CD4-positive, alpha-beta T cell treated with Interleukin-6 for 4 hours (primary cell): ENCODE results near the gene DDX53.

ENCODE experiments used
- DNase-seq: peaks from one replicate; pipeline ENCODE4 v3.0.0-alpha.2; 2020; ENCODE audit warnings: mixed read lengths

Gene DDX53

GRCh38 chrX:22999696-23000223 is at the start of gene DDX53:
Gene DDX53 (plus strand): TSS chrX:22999960. CDS start chrX:23000058, 98 bp downstream.
- no peak for DNase-seq

DNA sequence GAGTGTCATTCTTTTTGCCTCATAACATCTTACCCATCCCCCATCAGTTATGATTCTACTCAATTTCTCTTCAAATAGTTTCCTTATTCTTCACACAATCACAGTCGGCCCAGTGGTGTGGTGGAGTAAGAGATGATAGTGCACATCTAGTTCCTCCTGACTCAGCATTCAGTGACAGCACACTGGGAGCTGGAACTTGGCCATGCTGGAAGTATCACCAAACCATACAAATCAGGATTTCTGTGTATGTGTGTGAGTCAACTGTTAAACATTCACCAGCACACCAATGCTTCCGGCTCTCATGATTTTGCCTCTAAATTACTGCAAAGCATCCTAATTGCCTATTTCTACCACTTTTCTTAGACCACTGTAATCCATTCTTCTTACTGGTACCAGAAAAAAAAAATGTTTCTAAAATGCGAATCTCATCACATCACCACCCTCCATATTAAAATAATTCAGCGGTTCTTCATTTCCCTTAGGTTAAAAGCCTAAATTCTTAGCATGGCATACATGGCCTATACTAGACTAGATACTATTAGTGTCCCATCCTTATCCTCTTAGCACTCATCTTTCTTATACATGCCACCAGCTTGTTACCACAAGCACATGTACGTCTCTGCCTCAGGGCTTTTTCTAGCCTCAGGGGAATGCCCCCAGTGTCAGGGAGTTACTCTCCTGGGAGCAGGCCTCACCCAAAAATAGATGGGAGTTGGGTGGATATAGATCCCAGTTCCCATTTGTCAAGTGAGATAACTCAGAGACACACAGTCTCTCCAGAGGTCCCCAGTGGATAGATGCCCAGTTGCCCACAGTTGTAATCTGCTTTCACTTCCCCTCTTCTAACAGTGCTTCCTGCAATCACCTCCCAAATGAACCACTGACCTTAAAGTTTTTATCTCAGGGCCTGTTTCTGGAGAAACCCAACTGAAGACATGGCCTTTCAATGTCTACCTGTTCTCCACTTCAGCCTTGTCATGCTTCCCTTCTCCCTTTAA is 49.2 kb upstream of the DDX53 start:
- no peak for DNase-seq

GRCh38 chrX:22952010-22952409 is 47.8 kb upstream of the DDX53 start:
- no peak for DNase-seq

DNA sequence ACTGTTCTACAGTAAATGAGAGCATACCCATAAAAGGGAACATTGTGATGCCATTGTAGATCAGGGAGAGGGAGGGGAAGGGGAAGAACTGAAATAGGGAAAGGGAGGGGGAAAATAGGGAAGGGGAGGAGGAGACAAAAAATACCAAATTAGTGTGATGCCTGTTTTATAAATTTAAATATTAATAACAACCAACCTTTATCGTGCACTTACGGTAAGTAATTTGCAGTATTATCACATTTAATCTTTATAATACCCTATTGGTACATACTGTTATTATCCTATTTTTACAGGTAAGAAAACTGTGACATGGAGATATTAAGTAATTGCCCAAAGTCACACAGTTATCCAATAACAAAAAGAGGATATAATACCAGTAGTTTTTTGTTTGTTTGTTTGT is 41.5 kb upstream of the DDX53 start:
- no peak for DNase-seq

GRCh38 chrX:22959204-22959920 is 40.4 kb upstream of the DDX53 start:
- no peak for DNase-seq

- DNase-seq, result no peak
Measured at GRCh38 chrX:22963196-22963595, 36.6 kb upstream of the DDX53 start.

- no peak for DNase-seq
Measured at GRCh38 chrX:22968494-22968893, 31.3 kb upstream of the DDX53 start.

- DNase-seq, result no peak
Measured at GRCh38 chrX:22969411-22969810, 30.3 kb upstream of the DDX53 start.

DNA sequence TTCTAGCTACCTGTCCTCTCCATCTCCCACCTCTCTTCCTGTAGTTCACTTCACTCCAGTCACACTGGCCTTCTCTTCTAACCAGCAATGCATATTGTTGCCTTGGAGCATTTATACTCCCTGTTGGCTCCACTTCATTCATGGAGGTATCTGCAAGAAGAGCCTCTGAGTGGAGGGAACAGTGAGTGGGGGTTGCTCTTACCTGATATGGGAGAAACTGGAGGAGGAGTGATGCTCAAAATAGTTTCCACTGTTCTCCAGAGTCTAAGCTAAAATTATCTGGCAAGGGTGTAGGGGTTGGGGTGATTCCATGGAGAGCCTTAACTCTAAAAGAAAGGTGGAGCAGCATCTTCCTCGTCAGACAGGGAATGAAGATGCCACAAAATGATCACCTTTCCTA is 28.9 kb upstream of the DDX53 start:
- no peak for DNase-seq

DNA sequence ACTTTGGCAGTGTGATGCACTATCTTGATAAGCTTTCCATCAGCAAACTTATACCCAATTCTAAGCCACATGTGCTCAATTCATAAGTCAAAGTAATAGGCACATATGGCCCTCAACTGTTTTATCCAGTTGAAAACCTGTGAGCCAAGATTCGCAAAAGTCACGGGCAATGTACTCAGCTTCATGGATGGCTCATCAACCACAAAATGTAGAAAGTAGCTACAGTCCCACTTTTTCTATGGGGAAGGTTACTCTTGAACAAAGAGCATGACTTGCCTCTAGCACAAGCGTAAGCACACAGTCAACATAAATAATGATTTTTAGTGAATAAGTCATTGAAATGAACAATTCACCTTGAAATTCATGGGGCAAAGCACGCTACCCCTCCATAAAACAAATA is 25.1 kb upstream of the DDX53 start:
- no peak for DNase-seq

DNA sequence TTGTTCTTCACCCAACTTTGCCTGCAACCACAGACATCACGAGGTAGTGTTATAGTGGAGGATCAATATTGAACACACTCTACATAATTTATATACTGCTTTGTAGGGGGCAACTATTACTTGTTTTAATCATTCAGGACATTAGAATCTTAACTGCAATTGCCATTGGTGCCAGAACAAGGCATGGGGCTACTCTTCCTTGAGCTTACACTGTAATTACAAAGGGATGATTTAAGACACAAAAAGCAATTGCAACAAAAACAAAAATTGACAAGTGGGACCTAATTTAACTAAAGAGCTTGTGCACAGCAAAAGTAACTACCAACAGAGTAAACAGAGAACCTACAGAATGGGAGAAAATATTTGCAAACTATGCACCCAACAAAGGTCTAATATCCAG is 24.0 kb upstream of the DDX53 start:
- no peak for DNase-seq

- DNase-seq, result no peak
Measured at GRCh38 chrX:22985958-22986357, 13.8 kb upstream of the DDX53 start.

DNA sequence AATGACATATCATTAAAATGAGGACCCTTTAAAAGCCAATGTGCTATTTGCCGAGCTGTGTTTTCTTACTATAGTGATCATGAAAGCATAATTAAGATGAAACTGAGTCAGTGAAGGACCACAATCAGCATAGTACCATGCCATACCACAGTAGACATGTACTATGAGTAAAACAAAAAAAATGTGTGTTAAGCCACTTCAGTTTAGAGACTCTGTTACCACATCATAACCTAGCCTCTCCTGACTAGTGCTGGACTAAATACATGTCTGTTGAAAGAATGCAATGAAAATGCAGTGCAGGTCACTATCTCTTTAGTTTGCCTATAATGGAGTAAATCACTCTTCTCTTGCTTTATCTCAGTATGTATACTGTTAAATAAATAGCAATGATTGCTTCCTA is 12.3 kb upstream of the DDX53 start:
- no peak for DNase-seq

- DNase-seq, result no peak
Measured at GRCh38 chrX:23003116-23003515, 3.4 kb downstream of the DDX53 start.

- DNase-seq, result no peak
Measured at GRCh38 chrX:23008431-23009099, 8.8 kb downstream of the DDX53 start.

DNA sequence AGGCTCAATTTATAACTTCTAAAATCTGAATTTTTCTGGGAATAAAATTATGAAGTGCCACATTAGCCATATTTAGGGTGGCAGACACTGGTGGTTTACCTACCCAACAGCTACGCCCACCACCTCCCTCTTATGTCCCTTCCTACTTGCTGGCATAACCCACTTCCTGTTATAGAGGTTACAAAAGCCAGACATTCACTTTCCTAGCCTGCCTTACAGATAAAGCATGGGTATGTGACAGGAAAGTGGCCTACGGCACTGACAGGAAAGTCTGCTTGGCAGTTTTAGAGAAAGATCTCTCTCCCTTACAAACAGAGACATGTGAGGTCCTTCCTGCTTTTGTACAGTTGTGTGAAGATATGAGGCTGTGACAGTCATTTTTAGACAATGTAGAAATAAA is 12.4 kb downstream of the DDX53 start:
- DNase-seq, result no peak

- no peak for DNase-seq
Measured at GRCh38 chrX:23012636-23013035, 12.9 kb downstream of the DDX53 start.

DNA sequence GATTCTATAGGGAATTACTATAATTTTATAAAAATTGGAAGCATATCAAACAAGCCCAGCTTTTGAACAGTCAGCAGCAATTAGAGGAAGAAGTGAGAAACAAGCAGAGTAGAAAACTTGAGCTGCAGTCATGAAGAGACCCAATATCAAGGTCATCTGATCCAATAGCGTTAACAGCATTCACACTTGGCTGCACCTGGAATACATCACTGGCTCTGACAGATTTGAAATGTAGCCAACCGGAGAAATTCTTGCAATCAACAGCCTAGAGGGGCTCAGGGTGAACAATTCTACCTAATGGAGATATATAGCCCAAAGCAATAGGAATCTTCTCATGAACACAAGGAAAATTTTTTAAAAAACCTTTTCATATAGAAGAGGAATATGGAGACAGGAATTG is 13.6 kb downstream of the DDX53 start:
- no peak for DNase-seq

GRCh38 chrX:23031600-23031999 is 31.8 kb downstream of the DDX53 start:
- no peak for DNase-seq

DNA sequence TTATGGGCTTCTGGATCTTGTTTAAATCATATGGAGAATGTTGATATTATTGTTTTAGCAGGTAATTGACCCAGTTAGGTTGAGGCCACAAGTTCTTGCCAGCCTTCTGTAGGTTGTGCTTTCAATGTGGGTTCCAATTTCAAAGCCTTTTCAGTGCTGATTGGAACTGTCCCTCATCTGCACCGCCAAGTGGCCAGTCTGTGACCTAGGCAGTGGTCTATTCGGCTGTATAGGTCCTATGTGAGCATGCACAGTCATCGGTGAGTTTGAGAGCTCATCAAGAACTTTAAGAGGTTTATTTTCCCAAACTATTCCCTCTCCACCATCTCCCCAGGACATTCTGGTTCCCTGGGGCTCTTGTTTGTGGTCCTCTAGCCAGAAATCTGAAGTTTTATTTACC is 35.7 kb downstream of the DDX53 start:
- DNase-seq, result no peak

DNA sequence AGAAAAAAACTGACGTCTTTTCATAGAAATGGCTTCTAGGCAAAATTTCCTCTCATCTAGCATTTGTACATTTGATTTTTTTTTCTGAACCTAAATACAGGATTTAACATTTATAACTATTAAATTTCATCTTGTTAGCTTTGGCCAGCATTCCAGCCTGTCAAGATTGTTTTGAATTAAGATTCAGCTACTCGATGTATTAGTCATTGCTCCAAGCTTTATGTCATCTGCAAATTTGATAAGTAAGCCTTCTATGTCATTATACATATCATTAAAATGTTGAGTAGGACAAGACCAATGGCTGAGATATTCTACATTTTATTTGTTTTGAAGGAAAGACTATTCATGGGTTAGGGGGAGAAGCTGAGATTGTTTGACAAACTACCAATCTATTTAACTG is 46.7 kb downstream of the DDX53 start:
- no peak for DNase-seq

- no peak for DNase-seq
Measured at GRCh38 chrX:23048806-23049573, 49.2 kb downstream of the DDX53 start.
